PC-3 (cell line): ENCODE data around the gene HRH1. TPM values are rescaled to one million over a fixed set of nuclear protein-coding genes. Genes with fewer than 3 reads are reported as not detected.
"Not testable (repeated sequence)": the region's sequence is repeated elsewhere in the genome, so short reads cannot be mapped to it uniquely, and the experiment has no call there.

Experiments used
- ATAC-seq: fragments of 200-7000 bp; cut with Tn5 transposase; 2 replicates; pipeline ENCODE4 v1.9.1; 2020; ENCODE audit warnings: mild to moderate bottlenecking, moderate library complexity
- BruUV-seq: library from RNA; stranded (reverse); fragments of 400-500 nt; replicated peaks from 2 replicates; lab custom pipeline; 2021; lab: Mats Ljungman, UMichigan
- CTCF ChIA-PET: fragments of 300-600 bp; sonication (Branson Sonifier 250); formaldehyde crosslinking; loops from one replicate; lab custom pipeline; 2022; ENCODE audit warnings: antibody characterized with exemption; lab: Charles Lee
- POLR2A ChIA-PET: fragments of 300-600 bp; sonication (Branson Sonifier 250); formaldehyde crosslinking; loops from one replicate; lab custom pipeline; 2022; ENCODE audit warnings: antibody characterized with exemption; ENCODE audit not compliant: unreplicated experiment; lab: Charles Lee
- DNase-seq: peaks from one replicate; pipeline ENCODE4 v3.0.0-alpha.2; 2015
- H2AFZ ChIP-seq: fragments of 300-600 bp; sonication (generic); 2 replicates; pipeline ENCODE4 v1.6.0; 2016; ENCODE audit warnings: antibody characterized with exemption, low read length
- H3F3A ChIP-seq: fragments of 300-600 bp; sonication (generic); one replicate; pipeline ENCODE4 v1.6.0; 2017; ENCODE audit warnings: antibody characterized with exemption, low read length, control low read depth, mild to moderate bottlenecking; ENCODE audit not compliant: unreplicated experiment
- H3K27ac ChIP-seq: fragments of 300-600 bp; sonication (generic); 2 replicates; pipeline ENCODE4 v1.5.1; 2016; ENCODE audit warnings: mild to moderate bottlenecking, low read length
- H3K27me3 ChIP-seq: fragments of 300-600 bp; sonication (generic); 2 replicates; pipeline ENCODE4 v1.6.1; 2016; ENCODE audit warnings: low read length, mixed read lengths
- H3K36me3 ChIP-seq: fragments of 300-600 bp; sonication (generic); 2 replicates; pipeline ENCODE4 v1.6.1; 2016; ENCODE audit warnings: low read depth, mixed run types, low read length, mixed read lengths
- H3K4me1 ChIP-seq: fragments of 300-600 bp; sonication (generic); 2 replicates; pipeline ENCODE4 v1.5.1; 2016; ENCODE audit warnings: low read length; ENCODE audit not compliant: insufficient read depth
- H3K4me2 ChIP-seq: fragments of 300-600 bp; sonication (generic); 2 replicates; pipeline ENCODE4 v1.6.0; 2016; ENCODE audit warnings: low read length
- H3K4me3 ChIP-seq: fragments of 300-600 bp; sonication (generic); 2 replicates; pipeline ENCODE4 v1.5.1; 2016; ENCODE audit warnings: mild to moderate bottlenecking, low read length, mixed read lengths
- H3K79me2 ChIP-seq: fragments of 300-600 bp; sonication (generic); 2 replicates; pipeline ENCODE4 v1.6.1; 2017; ENCODE audit warnings: low read length, mixed read lengths
- H3K9ac ChIP-seq: fragments of 300-600 bp; sonication (generic); 2 replicates; pipeline ENCODE4 v1.6.0; 2016; ENCODE audit warnings: mild to moderate bottlenecking, low read length
- H3K9me2 ChIP-seq: fragments of 300-600 bp; sonication (generic); replicated peaks from 2 replicates; pipeline ENCODE4 v1.6.1; 2016; ENCODE audit warnings: mixed run types, low read length, mixed read lengths
- H3K9me3 ChIP-seq: fragments of 300-600 bp; sonication (generic); 2 replicates; pipeline ENCODE4 v1.6.1; 2016; ENCODE audit warnings: low read length, mixed read lengths
- H4K20me1 ChIP-seq: fragments of 300-600 bp; sonication (generic); 2 replicates; pipeline ENCODE4 v1.6.1; 2016; ENCODE audit warnings: low read length, mixed read lengths
- EZH2 ChIP-seq: fragments of 300-600 bp; sonication (generic); IDR thresholded peaks from one replicate; pipeline ENCODE4 v1.6.1; 2017; ENCODE audit warnings: antibody characterized with exemption, mild to moderate bottlenecking, low read length; ENCODE audit not compliant: unreplicated experiment
- EZH2phosphoT487 ChIP-seq: fragments of 300-600 bp; sonication (generic); IDR thresholded peaks from 2 replicates; pipeline ENCODE4 v1.6.1; 2018; ENCODE audit warnings: mild to moderate bottlenecking, antibody characterized with exemption, low read length, borderline replicate concordance
- intact Hi-C: fragments of 100-400 bp; cut with micrococcal nuclease; formaldehyde crosslinking; loops from 2 replicates; pipeline ENCODE4 v1.9.0; 2023
- total RNA-seq: library from RNA; depleted of rRNA; stranded (reverse); fragments of >200 nt; gene quantifications from 2 replicates; pipeline ENCODE4 v1.2.3, GENCODE V29; 2014
- TF ChIP-seq, protein P1 (sequence below): fragments of 300-600 bp; sonication (generic); conservative IDR thresholded peaks from 2 replicates; pipeline ENCODE4 v1.5.1; 2017; ENCODE audit warnings: antibody characterized with exemption, low read depth, mild to moderate bottlenecking, low read length

HRH1 gene
- total RNA-seq, 1 experiment from 2014 or later = 5.9 TPM

DNA sequence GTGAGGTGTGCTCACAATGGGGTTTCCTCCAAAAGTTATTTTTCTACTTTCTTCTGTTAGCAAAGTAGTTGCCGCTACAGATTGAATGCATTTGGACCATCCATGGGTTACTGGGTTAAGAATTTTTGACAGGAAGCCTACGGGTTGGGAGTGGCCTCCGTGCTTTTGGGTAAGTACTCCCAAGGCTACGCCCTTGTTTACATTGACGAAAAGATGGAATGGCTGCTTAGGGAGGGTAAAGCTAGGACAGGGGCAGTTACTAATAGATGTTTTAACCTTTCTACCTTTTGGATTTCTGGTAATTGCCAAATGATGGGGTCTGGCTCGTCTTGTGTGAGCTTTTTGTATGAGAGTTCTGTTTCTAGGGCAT is 97.5 kb downstream of the HRH1 start:
- Histone ChIP-seq H3K4me1 (peaks cover 26% of the 10 kb centered on the region), H3K9me3 (no peaks in the 10 kb centered on the region), H3K36me3 (peaks cover 4% of the 10 kb centered on the region; the same call in 1 of the 2 replicates), H3F3A (no peaks in the 10 kb centered on the region), H3K27ac (peak overlapping the region; percentile 90), H3K9me2 (no peaks in the 10 kb centered on the region), H3K4me2 (peak overlapping the region; percentile 57), H3K9ac (peak overlapping the region; percentile 18; the same call in 1 of the 2 replicates), H2AFZ (peak overlapping the region; percentile 62), H3K4me3 (peak overlapping the region; percentile 24; the same call in 1 of the 2 replicates), H4K20me1 (no peaks in the 10 kb centered on the region), H3K79me2 (no peaks in the 10 kb centered on the region), H3K27me3 (no peaks in the 10 kb centered on the region)
- ATAC-seq (peak; percentile 68), DNase-seq (peak; percentile 66)
- CTCF ChIA-PET = interaction anchor here (1.1 kb wide), 1 partner anchor 83 kb away, joined by 3 read pairs; no protein-coding TSS in a partner anchor
- TSS peak; percentile 80 for BruUV-seq
- TF ChIP-seq EZH2 (no peak), EZH2phosphoT487 (no peak)
- TF ChIP-seq, protein P1, sequence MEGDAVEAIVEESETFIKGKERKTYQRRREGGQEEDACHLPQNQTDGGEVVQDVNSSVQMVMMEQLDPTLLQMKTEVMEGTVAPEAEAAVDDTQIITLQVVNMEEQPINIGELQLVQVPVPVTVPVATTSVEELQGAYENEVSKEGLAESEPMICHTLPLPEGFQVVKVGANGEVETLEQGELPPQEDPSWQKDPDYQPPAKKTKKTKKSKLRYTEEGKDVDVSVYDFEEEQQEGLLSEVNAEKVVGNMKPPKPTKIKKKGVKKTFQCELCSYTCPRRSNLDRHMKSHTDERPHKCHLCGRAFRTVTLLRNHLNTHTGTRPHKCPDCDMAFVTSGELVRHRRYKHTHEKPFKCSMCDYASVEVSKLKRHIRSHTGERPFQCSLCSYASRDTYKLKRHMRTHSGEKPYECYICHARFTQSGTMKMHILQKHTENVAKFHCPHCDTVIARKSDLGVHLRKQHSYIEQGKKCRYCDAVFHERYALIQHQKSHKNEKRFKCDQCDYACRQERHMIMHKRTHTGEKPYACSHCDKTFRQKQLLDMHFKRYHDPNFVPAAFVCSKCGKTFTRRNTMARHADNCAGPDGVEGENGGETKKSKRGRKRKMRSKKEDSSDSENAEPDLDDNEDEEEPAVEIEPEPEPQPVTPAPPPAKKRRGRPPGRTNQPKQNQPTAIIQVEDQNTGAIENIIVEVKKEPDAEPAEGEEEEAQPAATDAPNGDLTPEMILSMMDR = no peak
- POLR2A ChIA-PET = no interaction called here
- intact Hi-C loops = loop anchor here (1.0 kb wide), 1 partner anchor 13 kb away; no protein-coding TSS in a partner anchor

DNA sequence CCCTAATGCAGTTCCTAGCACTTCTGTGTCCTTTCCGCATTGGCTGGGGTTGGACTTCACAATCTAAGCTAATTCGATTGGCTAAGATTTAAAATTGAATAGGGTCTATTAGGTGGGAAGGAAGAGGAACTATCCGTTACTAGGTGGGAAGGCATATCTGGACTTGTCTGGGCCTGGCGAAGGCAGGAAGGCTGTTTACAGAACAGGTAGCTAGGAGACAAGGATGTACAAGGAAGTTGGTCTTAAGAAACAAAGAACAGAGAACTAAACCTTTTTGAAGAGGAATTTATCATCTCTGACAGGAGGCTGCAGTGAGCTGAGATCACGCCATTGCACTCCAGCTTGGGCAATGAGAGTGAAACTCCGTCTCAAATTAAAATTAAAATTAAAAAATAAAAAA is 100.6 kb downstream of the HRH1 start:
- Histone ChIP-seq H3K4me3 (no peak overlapping the region), H3F3A (no peaks in the 10 kb centered on the region), H3K4me1 (peaks cover 26% of the 10 kb centered on the region), H3K27me3 (no peaks in the 10 kb centered on the region), H3K9ac (no peak overlapping the region), H3K36me3 (peaks cover 7% of the 10 kb centered on the region; the same call in 1 of the 2 replicates), H3K9me3 (no peaks in the 10 kb centered on the region), H3K27ac (no peak overlapping the region), H4K20me1 (no peaks in the 10 kb centered on the region), H3K4me2 (no peak overlapping the region), H3K9me2 (no peaks in the 10 kb centered on the region), H3K79me2 (no peaks in the 10 kb centered on the region), H2AFZ (no peak overlapping the region)
- intact Hi-C loops = no loop called here
- no peak for TF ChIP-seq EZH2phosphoT487
- no peak for TF ChIP-seq EZH2
- TF ChIP-seq, protein P1 = no peak
- ChIA-PET CTCF (no interaction called here), POLR2A (interaction anchor here (0.6 kb wide), 1 partner anchor 1724 kb away, joined by 5 read pairs; no protein-coding TSS in a partner anchor)
- DNase-seq = no peak
- ATAC-seq = no peak
- no TSS peak for BruUV-seq

DNA sequence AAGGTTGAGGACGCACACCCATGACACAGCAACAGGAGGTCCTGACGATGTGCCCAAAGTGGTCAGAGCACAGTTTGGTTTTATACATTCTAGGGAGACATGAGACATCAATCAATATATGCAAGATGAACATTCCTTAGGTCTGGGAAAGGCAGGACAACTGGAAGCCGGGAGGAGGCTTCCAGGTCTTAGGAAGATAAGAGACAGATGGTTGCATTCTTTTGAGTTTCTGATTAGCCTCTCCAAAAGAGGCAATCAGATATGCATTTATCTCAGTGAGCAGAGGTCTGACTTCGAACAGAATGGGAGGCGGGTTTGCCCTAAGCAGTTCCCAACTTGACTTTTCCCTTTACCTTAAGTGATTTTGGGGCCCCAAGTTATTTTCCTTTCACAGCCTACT is 101.2 kb downstream of the HRH1 start:
- H3K9ac ChIP-seq, intact Hi-C loops, H3K27ac ChIP-seq, H3F3A ChIP-seq, H2AFZ ChIP-seq, POLR2A ChIA-PET, CTCF ChIA-PET, H3K4me2 ChIP-seq, H3K9me3 ChIP-seq, H3K27me3 ChIP-seq, ATAC-seq, H3K79me2 ChIP-seq, BruUV-seq, H3K9me2 ChIP-seq, H3K4me3 ChIP-seq, DNase-seq, H4K20me1 ChIP-seq, H3K36me3 ChIP-seq: not testable (repeated sequence)
- H3K4me1 ChIP-seq = peaks cover 24% of the 10 kb centered on the region
